BLaER1 treated with 17β-estradiol and CSF1 and Interleukin-3, amounts not matched to agents 10 nM and 100 nM (cell line): ENCODE results near the gene HPS5.

Experiments
- H3K27ac ChIP-seq, 11 experiments: shearing (Covaris generic); formaldehyde crosslinking; 2 replicates each; pipeline ENCODE4 v1.8.1; 2022
- H3K27me3 ChIP-seq, 11 experiments: shearing (Covaris generic); formaldehyde crosslinking; 2 replicates each; pipeline ENCODE4 v1.8.1; 2022
- H3K36me3 ChIP-seq, 11 experiments: shearing (Covaris generic); formaldehyde crosslinking; 2 replicates each; pipeline ENCODE4 v1.8.1; 2022
- H3K4me1 ChIP-seq, 10 experiments: shearing (Covaris generic); formaldehyde crosslinking; 2 replicates each; pipeline ENCODE4 v1.8.1; 2022
- H3K4me2 ChIP-seq, 11 experiments: shearing (Covaris generic); formaldehyde crosslinking; 2 replicates each; pipeline ENCODE4 v1.8.1; 2022
- H3K4me3 ChIP-seq, 10 experiments: shearing (Covaris generic); formaldehyde crosslinking; 2 replicates each; pipeline ENCODE4 v1.8.1; 2022
- H3K9ac ChIP-seq, 11 experiments: shearing (Covaris generic); formaldehyde crosslinking; 2 replicates each; pipeline ENCODE4 v1.8.1; 2022
- H3K9me3 ChIP-seq, 11 experiments: shearing (Covaris generic); formaldehyde crosslinking; replicated peaks in 1 of 11; 2 replicates each; pipeline ENCODE4 v1.8.1; 2022
- H4K20me1 ChIP-seq, 11 experiments: shearing (Covaris generic); formaldehyde crosslinking; 2 replicates each; pipeline ENCODE4 v1.8.1; 2022
- Cebpa-rat ChIP-seq, 11 experiments: shearing (Covaris generic); IDR thresholded peaks; 2 replicates each; pipeline ENCODE4 v1.8.1; 2022

The HPS5 gene, protein sequence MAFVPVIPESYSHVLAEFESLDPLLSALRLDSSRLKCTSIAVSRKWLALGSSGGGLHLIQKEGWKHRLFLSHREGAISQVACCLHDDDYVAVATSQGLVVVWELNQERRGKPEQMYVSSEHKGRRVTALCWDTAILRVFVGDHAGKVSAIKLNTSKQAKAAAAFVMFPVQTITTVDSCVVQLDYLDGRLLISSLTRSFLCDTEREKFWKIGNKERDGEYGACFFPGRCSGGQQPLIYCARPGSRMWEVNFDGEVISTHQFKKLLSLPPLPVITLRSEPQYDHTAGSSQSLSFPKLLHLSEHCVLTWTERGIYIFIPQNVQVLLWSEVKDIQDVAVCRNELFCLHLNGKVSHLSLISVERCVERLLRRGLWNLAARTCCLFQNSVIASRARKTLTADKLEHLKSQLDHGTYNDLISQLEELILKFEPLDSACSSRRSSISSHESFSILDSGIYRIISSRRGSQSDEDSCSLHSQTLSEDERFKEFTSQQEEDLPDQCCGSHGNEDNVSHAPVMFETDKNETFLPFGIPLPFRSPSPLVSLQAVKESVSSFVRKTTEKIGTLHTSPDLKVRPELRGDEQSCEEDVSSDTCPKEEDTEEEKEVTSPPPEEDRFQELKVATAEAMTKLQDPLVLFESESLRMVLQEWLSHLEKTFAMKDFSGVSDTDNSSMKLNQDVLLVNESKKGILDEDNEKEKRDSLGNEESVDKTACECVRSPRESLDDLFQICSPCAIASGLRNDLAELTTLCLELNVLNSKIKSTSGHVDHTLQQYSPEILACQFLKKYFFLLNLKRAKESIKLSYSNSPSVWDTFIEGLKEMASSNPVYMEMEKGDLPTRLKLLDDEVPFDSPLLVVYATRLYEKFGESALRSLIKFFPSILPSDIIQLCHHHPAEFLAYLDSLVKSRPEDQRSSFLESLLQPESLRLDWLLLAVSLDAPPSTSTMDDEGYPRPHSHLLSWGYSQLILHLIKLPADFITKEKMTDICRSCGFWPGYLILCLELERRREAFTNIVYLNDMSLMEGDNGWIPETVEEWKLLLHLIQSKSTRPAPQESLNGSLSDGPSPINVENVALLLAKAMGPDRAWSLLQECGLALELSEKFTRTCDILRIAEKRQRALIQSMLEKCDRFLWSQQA

GRCh38 chr11:18321969-18322711, at the start of gene HPS5, which contains the start of gene GTF2H1:
Gene HPS5, minus strand, starts transcription at chr11:18322140. Its CDS starts 4,282 bp downstream, at chr11:18317858.
Gene GTF2H1, plus strand, starts transcription at chr11:18322567. Its CDS starts 10,508 bp downstream, at chr11:18333075.
- peak within 1 kb of the TSS; percentile 78 to 98 (median 94) for H3K4me2 ChIP-seq
- H3K27me3 ChIP-seq = no peaks in the 10 kb centered on the region
- peak within 1 kb of the TSS; percentile 88 to 99 (median 96) for H3K9ac ChIP-seq
- no peaks in the 10 kb centered on the region for H3K9me3 ChIP-seq
- H3K27ac ChIP-seq = peak within 1 kb of the TSS; percentile 93 to 99 (median 98)
- peaks cover 38 to 67% (median 55%) of the 10 kb centered on the region in 10 experiments for H3K4me1 ChIP-seq
- H3K4me3 ChIP-seq = peak within 1 kb of the TSS; percentile 70 to 84 (median 80)
- peaks cover 0 to 50% (median 19%) of the 10 kb centered on the region in 11 experiments; a peak in 13 of 22 replicates for H4K20me1 ChIP-seq
- TF ChIP-seq Cebpa-rat (IDR thresholded peaks at IDR 0.05) = no peak
- peaks cover 30 to 62% (median 36%) of the 10 kb centered on the region in 11 experiments; a peak in 21 of 22 replicates for H3K36me3 ChIP-seq

- H4K20me1 ChIP-seq = no peaks in the 10 kb centered on the region
- TF ChIP-seq Cebpa-rat (IDR thresholded peaks at IDR 0.05) = no peak
- H3K27ac ChIP-seq = no peak overlapping the region
- H3K4me2 ChIP-seq = no peak overlapping the region
- no peak overlapping the region for H3K4me3 ChIP-seq
- peaks cover 35 to 42% (median 37%) of the 10 kb centered on the region in 10 experiments for H3K4me1 ChIP-seq
- no peaks in the 10 kb centered on the region for H3K9me3 ChIP-seq
- H3K36me3 ChIP-seq = peaks cover 7 to 44% (median 20%) of the 10 kb centered on the region in 11 experiments; a peak in 16 of 22 replicates
- no peak overlapping the region for H3K9ac ChIP-seq
- no peaks in the 10 kb centered on the region for H3K27me3 ChIP-seq
These were observed 49.3 kb upstream of the HPS5 start for GRCh38 chr11:18371279-18371678.

GRCh38 chr11:18369398-18369797, 47.5 kb upstream of the HPS5 start:
- Histone ChIP-seq H3K4me1 (peaks cover 54 to 58% (median 56%) of the 10 kb centered on the region in 10 experiments), H3K4me3 (no peak overlapping the region), H3K27me3 (no peaks in the 10 kb centered on the region), H3K9me3 (no peaks in the 10 kb centered on the region), H4K20me1 (no peaks in the 10 kb centered on the region), H3K9ac (no peak overlapping the region), H3K4me2 (peak overlapping the region in 10 of 11 experiments; percentile 56 to 88 (median 76); a peak in 21 of 22 replicates), H3K27ac (peak overlapping the region in 7 of 11 experiments; percentile 65 to 91 (median 82); a peak in 14 of 22 replicates), H3K36me3 (peaks cover 20 to 63% (median 37%) of the 10 kb centered on the region in 11 experiments)
- TF ChIP-seq Cebpa-rat (IDR thresholded peaks at IDR 0.05) = no peak

GRCh38 chr11:18368221-18368620, 46.3 kb upstream of the HPS5 start:
- H3K4me1 ChIP-seq = peaks cover 57 to 66% (median 63%) of the 10 kb centered on the region in 10 experiments
- TF ChIP-seq Cebpa-rat (IDR thresholded peaks at IDR 0.05) = no peak
- H4K20me1 ChIP-seq = no peaks in the 10 kb centered on the region
- H3K9ac ChIP-seq = peak overlapping the region in 10 of 11 experiments; percentile 27 to 66 (median 50); a peak in 18 of 22 replicates
- peak overlapping the region; percentile 53 to 88 (median 75) for H3K4me2 ChIP-seq
- no peaks in the 10 kb centered on the region for H3K9me3 ChIP-seq
- no peaks in the 10 kb centered on the region for H3K27me3 ChIP-seq
- H3K27ac ChIP-seq = peak overlapping the region; percentile 14 to 91 (median 81); a peak in 20 of 22 replicates
- no peak overlapping the region for H3K4me3 ChIP-seq
- peaks cover 32 to 75% (median 48%) of the 10 kb centered on the region in 11 experiments for H3K36me3 ChIP-seq

- peaks cover 40 to 82% (median 52%) of the 10 kb centered on the region in 11 experiments for H3K36me3 ChIP-seq
- no peak for TF ChIP-seq Cebpa-rat (IDR thresholded peaks at IDR 0.05)
- no peaks in the 10 kb centered on the region for H3K27me3 ChIP-seq
- peaks cover 57 to 66% (median 63%) of the 10 kb centered on the region in 10 experiments for H3K4me1 ChIP-seq
- H3K9ac ChIP-seq = peak overlapping the region in 7 of 11 experiments; percentile 51 to 76 (median 66); a peak in 8 of 22 replicates
- H3K4me2 ChIP-seq = peak overlapping the region; percentile 59 to 88 (median 75)
- no peaks in the 10 kb centered on the region for H3K9me3 ChIP-seq
- H3K4me3 ChIP-seq = 0 out of 20 replicates have a peak overlapping the region, but pooled peaks of 1 of the 10 experiments have one; percentile 2
- peak overlapping the region in 10 of 11 experiments; percentile 25 to 91 (median 81); a peak in 18 of 22 replicates for H3K27ac ChIP-seq
- no peaks in the 10 kb centered on the region for H4K20me1 ChIP-seq
These were observed 45.5 kb upstream of the HPS5 start for GRCh38 chr11:18367431-18367830.

- Histone ChIP-seq H4K20me1 (no peaks in the 10 kb centered on the region), H3K27ac (peak overlapping the region; percentile 1 to 91 (median 81); a peak in 20 of 22 replicates), H3K36me3 (peaks cover 51 to 94% (median 62%) of the 10 kb centered on the region in 11 experiments), H3K9ac (peak overlapping the region in 9 of 11 experiments; percentile 15 to 76 (median 64); a peak in 18 of 22 replicates), H3K27me3 (no peaks in the 10 kb centered on the region), H3K9me3 (no peaks in the 10 kb centered on the region), H3K4me1 (peaks cover 59 to 70% (median 65%) of the 10 kb centered on the region in 10 experiments), H3K4me2 (peak overlapping the region; percentile 59 to 88 (median 75); a peak in 21 of 22 replicates), H3K4me3 (peak overlapping the region in 8 of 10 experiments; percentile 12 to 52 (median 42); a peak in 10 of 20 replicates)
- TF ChIP-seq Cebpa-rat (IDR thresholded peaks at IDR 0.05) = peak in 3 of 11 experiments; percentile 54 to 72 (median 57); a peak in 4 of 22 replicates
These were observed 44.3 kb upstream of the HPS5 start for GRCh38 chr11:18366286-18366685.

- Histone ChIP-seq H3K27ac (peak overlapping the region; percentile 1 to 91 (median 81); a peak in 21 of 22 replicates), H3K4me2 (peak overlapping the region; percentile 59 to 88 (median 75)), H4K20me1 (no peaks in the 10 kb centered on the region), H3K9me3 (no peaks in the 10 kb centered on the region), H3K36me3 (peaks cover 56 to 98% (median 68%) of the 10 kb centered on the region in 11 experiments), H3K9ac (peak overlapping the region in 10 of 11 experiments; percentile 15 to 76 (median 60); a peak in 19 of 22 replicates), H3K27me3 (no peaks in the 10 kb centered on the region), H3K4me1 (peaks cover 59 to 71% (median 65%) of the 10 kb centered on the region in 10 experiments), H3K4me3 (peak overlapping the region in 5 of 10 experiments; percentile 32 to 52 (median 42); a peak in 7 of 20 replicates)
- TF ChIP-seq Cebpa-rat (IDR thresholded peaks at IDR 0.05) = no peak
These were observed 43.8 kb upstream of the HPS5 start for GRCh38 chr11:18365741-18366140.
